Suppressor macrophage treated with lipopolysaccharide for 1 hour (primary cell): ENCODE data around the gene PSMB11.
A peak's percentile ranks its signal among the peaks of the same experiment; 100 is the strongest.

Experiments
- DNase-seq, 3 donors: peaks; one replicate each; pipeline ENCODE4 v3.0.0-alpha.2; 2020 to 2022

PSMB11 gene

DNA sequence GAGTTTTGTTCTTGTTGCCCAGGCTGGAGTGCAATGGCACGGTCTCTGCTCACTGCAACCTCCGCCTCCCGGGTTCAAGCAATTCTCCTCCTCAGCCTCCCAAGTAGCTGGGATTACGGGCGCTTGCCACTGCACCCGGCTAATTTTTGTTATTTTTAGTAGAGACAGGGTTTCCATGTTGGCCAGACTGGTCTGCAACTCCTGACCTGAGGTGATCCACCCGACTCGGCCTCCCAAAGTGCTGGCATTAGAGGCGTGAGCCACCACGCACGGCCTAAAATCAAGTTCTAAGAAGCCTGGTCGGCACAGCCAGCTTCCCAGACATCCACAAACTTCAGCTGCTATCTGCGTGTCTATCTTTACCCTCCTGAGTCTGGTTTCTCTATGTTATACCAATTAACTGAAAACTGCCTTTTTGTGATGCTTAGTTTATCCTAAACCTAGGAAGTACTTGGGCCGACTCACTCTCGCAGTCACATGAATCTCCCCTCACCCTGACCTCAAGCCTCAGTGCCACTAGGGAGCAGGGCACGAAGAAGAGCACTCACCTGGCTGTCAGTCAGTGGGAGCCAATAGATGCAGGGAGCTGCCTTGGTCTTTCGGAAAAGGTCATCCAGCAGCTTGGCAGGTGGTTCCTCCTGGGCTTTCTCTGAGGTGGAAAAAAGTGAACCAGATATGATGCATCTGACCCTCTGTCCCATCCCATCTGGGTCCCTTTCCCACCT is 18.7 kb downstream of the PSMB11 start:
- DNase-seq: no peak

DNA sequence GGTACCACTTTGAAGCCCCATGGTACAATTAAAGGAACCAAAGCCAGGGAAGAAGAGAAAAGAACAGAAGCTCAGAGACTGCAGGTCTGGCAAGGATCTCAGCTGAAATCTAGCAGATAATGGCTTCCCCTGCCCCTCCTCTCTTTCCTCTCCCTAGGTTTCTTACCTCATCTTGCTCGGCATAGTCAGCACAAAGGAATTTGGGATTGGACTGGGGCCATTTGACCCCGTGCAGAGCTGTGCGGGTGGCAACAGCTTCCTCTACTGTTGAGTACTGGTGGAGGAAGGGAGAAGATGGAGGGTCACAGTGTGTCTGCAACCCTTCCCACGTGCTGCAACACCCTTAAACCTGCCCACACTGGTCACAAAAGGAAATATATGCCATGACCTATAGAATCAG is 20.0 kb downstream of the PSMB11 start:
- DNase-seq: no peak

DNA sequence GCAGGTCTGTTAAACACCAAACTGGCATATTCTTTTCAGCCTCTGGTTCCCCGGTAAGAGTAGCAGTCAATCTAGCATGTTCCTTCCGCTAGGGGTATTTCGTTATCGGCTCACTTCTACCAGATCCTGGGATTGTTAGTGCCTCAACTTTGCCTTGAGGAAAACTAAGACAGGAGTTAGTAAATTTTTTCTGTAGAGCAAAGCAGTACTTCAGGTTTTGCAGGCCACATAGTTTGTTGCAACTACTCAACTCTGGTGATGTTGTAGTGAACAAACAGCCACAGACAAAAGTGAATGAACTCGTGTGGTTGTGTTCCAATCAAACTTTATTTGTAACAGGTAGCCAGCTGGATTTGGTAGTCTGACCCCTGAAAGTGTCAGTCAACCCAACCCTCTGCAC is 21.6 kb downstream of the PSMB11 start:
- DNase-seq: no peak

DNA sequence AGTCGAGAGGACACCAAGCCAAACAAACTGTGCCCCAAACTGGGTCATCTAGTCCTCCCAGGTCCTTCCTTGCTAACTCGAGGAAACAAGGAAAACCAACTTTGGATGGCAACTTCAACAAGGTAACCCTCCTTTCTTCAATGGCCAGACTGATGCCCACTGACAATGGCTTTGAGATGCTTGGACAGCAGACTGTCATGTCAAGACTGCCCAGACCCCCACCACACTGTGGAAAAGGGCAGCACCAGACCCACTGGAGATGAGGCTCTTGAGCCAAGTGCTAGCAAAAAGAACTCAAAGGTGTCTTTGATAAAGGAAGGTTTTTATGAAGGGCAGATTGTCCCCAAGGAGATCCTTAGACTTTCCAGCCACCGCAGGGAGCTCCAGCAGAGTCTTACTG is 24.4 kb downstream of the PSMB11 start:
- no peak for DNase-seq

DNA sequence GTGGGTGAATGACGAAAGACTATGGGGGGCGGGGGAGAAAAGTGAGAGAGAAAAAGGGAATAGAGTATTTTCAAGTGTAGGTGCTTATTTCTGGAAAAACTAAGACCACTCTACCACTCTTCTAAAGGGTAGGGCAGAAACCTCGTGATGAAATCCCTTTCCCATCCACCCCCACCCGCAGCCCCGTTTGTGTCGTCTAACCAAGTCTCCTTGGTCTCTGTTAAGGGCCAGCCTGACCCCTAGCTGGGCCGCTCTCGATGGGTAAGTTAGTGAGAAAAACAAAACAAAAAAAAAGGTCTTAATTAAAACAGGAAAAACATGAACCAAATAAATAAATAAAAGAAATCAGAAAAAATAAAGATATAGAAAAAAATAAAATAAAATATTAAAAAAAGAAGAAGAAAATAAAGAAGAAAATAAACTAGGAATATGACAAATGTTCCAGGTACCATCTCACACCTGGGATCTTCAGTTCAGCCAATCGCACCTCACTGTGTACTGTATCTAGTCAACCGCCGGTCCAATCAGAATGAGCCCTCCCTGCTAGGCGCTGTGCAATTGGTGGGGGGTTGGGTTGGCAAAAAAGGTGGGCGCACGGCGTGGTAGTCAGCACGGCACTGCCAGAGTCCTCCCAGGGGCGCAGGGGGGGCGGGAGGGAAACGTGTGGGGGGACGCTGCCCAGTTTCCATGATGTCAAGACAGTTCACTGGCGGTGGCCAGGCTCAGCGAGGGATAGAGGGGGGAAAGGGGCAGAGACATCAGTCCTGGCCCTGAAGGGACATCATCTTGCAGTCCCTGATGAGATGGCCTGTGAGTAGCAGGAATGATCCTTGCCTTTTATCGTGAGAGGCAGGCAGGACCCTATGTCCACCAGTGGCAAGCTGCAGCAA is 25.1 kb downstream of the PSMB11 start:
- DNase-seq: no peak

DNA sequence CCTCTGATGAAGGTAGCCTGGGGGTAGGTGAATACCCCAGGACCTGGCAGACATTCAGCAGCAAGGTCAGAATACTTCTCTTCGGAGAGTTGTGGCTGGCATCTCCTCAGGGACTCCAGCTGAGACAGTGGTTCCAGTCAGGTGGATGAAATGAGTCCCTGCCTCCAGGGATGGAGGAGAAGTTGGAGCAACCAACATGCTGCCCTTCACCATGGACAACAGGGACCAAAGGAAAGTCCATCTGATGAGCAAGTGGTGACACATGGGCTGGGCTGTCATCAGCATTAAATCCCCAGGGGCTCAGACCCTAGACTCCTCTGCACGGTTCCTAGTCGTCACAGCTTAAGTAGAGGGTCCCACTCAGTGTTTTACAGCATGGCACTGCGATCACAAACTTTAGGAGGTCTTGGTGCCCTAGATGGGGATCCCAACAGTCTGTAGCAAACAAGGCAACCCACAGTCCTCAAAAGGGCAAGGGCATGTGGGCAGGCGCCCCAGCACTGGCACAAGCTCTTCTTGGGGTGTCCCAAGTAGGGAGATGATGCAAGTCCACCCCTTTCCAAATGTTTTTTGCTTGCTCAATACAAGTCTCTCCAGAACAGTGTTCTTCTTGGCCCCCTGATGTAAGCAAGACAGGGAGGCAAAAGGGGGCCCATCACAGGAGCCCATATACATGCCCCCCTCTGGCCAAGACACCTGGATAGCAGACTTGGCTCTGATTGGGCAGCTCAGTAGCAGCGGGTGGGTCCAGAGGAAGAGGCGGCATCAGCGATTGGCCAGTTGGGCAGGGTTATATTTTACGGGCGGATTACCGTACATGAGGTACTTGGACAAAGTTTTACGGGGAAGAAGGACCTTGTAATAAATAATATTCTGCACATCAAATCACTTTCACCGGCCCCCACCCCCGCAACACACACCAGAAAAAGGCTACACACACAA is 26.1 kb downstream of the PSMB11 start:
- no peak for DNase-seq

DNA sequence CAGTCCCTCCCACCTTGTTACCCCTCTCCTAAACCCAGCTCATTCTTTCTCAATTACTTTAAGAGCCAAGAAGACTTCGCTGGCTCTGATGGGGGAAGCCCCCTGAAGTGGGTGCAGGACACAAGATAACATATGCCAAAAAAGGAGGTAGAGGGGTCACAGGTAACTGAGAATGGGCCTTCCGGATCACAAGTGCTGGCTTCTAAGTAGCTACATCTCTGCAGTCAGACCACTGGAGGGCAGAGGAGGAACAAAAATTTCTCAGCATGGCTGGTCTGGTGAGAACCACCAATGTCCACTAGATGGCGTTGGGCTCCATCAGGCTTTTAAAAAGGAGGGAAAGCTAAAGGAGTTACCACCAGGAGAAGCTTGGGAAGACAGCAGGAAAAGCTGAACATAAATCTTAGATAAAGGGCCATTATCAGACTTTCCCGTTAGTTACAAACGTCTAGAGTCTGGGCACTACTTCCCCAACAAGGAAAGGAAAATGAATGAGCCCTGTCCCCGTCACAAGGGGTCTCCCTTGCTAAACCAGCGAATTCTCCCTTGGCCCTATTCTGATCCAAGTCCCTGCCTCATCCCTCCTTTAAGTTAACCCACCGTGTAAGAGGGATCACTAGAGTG is 26.9 kb downstream of the PSMB11 start:
- DNase-seq: peak; percentile 89 to 93 (median 91)

DNA sequence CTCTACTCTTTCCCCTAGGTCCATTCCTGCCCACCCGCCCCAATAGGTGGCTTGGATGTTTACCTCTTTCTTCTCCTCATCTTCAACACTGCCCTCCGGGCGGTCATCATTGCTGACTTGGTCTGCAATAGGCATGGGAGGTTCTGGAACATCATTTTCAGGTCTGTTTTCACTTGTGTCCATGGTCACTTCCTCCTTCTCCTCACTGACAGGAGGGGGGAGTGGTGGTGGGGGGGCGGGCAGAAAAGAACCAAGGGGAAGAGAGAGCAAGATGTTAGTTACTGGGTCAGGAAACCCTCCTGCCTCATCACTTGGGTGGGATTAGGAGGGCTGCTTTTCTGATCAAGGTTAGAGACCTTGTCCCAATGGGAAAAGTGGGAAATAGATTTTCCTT is 27.4 kb downstream of the PSMB11 start:
- no peak for DNase-seq

DNA sequence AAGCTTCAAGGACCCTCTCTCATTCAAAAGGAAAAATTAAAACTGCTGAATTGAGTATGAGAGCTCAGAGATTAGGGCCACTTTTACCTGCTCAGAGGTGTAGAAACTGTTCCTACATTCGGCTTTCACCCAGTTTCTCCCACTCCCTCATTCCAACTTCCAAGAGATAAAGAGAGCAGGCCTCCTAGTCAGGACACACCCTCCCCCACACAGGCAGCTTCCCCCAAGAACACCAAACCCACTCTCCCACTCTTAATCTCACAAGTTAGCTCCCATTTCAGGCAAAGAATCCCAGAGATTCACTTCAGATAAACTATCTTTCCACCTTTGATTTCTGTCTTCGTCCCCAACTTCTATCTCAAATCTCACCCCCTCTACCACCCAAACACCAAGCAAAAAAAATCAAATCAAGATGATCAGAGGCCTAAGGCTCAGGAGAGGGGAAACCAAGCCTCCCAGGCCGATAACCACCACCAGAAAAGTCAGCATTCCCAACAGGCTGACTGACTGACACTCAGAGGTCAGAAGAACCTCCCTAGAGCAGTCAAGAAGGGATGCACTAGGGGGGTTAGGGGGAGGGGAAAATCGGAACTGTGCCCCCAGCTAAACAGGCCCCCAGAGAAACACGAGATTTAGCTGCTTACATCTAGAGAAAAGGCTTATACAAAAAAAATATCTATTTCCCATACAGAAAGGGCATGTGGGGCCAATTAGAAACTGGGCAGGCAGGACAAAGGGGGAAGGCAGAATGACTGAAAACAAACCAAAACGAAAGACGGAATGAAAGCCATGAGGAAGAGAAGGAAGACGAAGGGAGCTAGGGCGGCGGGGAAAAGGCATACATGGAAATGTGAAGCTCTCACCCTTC is 28.5 kb downstream of the PSMB11 start:
- DNase-seq: peak in 1 of 3 donors; percentile 15

DNA sequence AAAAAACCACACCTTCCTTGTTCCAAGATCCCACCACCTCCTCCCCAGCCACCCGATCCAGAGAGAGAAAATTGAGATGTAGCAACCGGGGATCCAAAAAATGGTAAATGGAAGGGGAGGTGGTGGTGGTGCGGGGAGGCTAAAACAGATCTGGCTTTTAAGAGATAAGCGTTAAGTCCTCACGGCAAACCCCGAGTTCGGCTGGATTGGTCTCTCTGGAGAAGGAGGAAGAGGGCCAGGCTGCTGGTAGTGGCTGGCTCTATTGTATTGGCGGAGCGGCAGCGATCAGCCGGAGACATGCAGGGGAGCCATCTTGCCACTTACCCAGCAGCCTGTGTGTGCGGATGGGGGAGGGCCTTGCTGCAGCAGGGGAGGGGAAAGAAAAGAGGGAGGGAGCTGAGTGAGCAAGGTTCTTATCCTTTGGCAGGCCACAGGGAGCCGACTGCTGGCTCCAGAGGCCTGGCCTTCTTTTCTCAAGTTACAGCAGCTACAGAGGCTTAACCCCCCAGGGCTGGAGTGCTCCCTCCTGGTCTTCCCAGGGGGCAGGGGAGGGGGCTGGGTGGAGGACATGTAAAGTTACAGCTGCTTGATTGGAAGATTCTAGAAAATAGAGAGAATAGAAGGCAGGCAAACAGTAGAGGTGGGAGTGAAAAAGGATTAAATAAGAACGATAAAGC is 29.4 kb downstream of the PSMB11 start:
- peak; percentile 81 to 89 (median 84) for DNase-seq

DNA sequence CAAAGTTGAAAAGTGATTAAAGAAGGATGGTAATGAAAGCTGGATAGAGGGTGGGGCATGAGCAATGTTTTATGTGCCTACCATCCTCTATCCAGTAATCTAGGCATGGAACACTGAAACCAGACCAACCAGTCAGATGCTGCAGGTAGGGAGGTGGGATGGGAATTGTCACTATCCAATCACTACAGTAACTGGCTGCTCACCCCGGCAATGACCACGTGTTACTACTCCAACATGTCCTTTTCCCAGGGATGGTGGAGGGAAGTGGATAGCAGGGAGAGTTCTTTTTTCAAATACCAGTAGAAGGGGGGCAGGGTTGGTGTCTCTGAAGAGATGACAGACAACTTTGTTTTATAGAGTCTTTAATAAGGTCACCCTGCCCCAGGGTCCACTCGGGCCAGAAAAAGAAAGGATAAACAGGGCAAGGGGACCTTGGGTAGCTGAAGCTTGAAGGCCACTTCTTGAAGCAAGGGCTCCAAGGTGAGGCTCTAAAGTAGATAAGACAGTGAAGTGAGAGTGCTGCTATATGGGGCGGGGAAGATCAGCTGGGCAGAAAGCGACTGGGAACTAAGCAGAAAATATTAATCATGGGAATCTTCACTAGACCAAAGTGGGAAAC is 30.0 kb downstream of the PSMB11 start:
- no peak for DNase-seq

DNA sequence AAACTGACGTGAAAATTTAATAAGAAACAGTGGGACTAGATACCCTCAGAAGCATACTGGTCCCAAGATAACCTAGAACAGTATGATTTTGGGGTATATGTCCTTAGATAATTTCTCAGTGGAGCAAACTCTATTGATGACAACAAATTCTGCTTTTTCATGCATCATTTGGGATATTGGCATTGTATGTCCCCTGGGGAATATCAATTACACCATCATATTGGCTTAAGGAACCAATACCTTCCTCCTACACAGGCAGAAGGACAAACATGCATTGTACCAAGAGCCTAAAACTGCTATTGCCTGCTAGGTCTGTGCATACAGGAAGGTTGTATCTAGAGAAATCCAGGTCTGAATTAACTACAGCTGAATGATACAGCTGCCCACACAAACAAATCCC is 32.9 kb downstream of the PSMB11 start:
- no peak for DNase-seq

DNA sequence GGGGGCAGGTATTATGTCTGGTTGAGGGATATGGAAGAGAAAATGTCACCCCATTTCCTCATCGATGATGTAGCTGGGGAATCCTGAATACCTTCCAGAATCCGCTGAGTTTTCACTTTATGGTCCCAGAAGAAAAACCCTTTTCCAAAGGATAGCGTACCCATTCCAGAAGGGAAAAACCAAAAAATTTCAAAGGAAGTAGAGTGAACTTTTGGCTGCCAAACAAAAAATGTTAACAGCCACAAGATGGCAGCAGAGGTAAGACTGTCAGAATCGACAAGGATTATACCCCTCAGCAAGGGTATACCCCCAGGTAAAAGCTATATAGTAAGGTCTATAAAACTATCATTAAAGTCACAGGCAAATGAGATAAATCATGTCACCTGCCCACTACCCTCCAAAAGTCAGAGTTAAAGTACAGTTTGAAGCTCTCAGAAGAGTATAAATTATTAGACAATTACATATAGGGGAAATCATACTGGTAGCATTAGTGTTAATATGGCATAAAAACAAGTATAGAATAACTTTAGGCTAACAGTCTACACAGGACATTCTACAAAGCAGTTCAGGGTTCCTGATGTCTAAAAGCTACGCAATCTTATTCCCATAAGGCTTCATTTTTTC is 34.9 kb downstream of the PSMB11 start:
- peak; percentile 61 to 71 (median 67) for DNase-seq

DNA sequence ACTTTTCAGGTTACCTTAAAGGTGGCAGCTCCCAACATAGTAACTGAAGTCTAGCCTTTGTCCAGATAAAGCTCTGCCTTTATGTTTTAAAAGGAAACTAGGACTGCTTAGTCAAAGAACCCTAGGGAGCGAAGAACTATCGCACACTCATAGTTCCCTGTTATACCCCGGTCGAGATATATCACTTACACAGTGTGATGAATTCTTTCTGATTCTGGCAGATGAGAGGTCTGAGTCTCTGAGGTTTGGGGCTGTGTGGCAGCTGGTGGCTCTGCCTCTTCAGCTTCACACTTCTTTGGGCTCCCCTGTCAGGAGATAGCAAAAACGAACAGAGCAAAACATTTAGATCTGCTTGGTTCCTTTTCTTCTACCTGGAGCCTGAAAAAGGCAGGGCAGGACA is 36.0 kb downstream of the PSMB11 start:
- DNase-seq: peak in 2 of 3 donors; percentile 28 to 42

DNA sequence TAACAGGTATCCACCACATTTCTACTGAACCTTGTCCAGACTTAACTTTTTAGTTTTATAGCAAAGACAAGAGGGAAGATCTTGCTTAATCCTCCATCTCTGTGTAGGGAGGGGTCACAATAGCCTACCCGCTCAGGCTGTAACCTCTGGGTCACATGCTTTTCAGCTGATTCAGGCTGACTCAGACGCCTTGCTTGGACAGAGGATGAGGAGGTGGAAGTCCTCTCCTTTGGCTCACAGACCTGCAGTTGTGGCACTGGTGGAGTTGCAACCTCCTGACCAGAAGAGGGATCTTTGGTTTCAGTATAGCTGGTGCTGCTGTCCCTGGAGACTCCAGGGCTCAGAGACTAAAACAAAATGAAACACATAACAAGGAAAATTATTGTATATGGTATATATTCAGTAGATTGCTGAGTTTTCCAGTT is 36.7 kb downstream of the PSMB11 start:
- peak; percentile 92 to 96 (median 94) for DNase-seq

DNA sequence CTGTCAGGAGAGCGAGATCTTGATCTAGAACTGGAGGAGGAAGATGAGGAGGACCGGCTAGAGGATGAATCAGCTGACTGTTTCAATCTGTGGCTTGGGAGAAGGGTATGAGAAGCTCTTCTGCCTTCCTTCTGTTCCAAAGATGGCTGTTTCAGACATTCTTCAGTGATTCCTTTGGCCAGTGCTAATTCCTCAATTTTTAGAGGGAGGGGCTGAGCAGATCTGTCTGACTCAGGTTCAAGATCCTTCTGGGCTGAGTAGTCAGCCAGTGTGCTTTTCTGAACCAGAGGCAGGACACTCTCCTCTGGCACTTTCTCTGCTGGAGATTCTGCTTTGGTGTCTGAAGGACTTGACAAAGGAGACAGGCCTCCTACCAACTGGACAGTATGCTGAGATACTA is 37.7 kb downstream of the PSMB11 start:
- DNase-seq: peak in 2 of 3 donors; percentile 53 to 55

DNA sequence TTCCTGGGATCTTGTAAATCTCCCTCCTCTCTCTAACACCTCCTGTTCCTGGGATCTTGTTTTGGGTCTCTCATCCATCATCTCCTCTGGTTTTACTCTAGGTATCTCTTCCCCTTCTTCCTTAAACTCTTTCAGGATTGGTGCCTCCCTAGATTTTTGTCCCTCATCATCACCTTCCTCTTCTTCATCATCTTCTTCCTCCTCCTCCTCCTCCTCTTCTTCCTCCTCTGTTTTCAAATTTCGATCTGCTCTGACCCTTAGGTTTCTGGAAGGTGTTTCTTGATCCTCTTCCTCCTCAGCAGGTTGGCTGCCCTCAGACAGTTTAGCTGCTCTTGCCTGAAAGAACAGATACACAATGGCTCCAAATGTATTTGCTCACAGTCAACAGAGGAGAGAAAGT is 38.5 kb downstream of the PSMB11 start:
- no peak for DNase-seq

DNA sequence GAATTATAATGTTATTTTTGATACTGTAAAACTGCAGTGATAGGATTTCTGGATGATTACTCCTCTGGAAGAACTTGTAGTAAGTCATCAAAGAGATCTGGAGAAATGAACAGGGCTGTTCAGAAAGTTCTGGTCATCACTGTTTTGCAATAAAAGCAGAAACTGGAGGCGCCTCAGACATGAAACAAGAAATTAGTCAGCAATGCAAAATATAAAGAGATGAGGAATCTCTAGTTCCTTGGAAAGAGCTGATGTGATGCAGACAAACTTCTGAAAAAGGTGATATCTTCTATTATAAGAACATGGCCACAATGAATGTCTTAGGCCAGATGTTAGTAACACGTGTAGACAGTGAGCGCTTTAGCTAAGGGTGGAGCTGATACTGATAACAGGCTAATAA is 43.4 kb downstream of the PSMB11 start:
- peak; percentile 68 to 90 (median 87) for DNase-seq

DNA sequence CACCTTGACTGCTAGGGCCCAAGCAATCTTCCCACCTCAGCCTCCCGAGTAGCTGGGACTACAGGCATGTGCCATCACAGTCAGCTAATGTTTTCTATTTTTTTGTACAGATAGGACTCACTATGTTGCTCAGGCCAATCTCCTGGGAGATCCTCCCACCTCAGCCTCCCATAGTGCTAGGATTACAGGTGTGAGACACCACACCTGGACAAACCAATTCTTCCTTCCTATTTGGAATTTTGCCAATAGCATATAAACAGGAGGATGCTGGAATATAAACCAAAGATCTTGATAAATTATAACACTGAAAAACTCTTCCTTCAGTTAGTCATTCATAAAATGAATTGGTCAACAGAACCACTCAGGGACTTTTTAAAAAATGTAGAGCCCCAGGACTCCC is 44.6 kb downstream of the PSMB11 start:
- DNase-seq: no peak
